Right renal cortex interstitium (tissue), 3 donors: ENCODE data around the gene THRSP. TPM values are rescaled to one million over a fixed set of nuclear protein-coding genes. Genes with fewer than 3 reads are reported as not detected.
"Not testable (repeated sequence)": the region's sequence is repeated elsewhere in the genome, so short reads cannot be mapped to it uniquely, and the experiment has no call there.

Experiments
- DNase-seq, 3 donors: peaks; one replicate each; pipeline ENCODE4 v3.0.0-alpha.2; 2013; ENCODE audit warnings: low read depth in 3 of 3, low spot score in 2 of 3
- polyA plus RNA-seq, 3 donors: library from polyadenylated mRNA; unstranded; fragments of 120-200 nt; gene quantifications; one replicate each; pipeline ENCODE4 v1.2.1, GENCODE V29; 2013; ENCODE audit not compliant: insufficient read length in 3 of 3

The THRSP gene
- polyA plus RNA-seq, 3 donors: 0.18 to 0.40 (median 0.21) TPM

GRCh38 chr11:78085972-78086371, 22.3 kb downstream of the THRSP start:
- no peak for DNase-seq

GRCh38 chr11:78086521-78087074, 22.9 kb downstream of the THRSP start:
- not testable (repeated sequence) for DNase-seq

GRCh38 chr11:78094250-78094649, 30.6 kb downstream of the THRSP start:
- DNase-seq: no peak

- no peak for DNase-seq
Measured at GRCh38 chr11:78097666-78098385, 34.2 kb downstream of the THRSP start.

GRCh38 chr11:78099666-78100065, 36.0 kb downstream of the THRSP start:
- DNase-seq: no peak

- no peak for DNase-seq
Measured at GRCh38 chr11:78100261-78100660, 36.6 kb downstream of the THRSP start.

- no peak for DNase-seq
Measured at GRCh38 chr11:78100676-78101472, 37.2 kb downstream of the THRSP start.

- no peak for DNase-seq
Measured at GRCh38 chr11:78109081-78110015, 45.7 kb downstream of the THRSP start.

GRCh38 chr11:78110351-78110750, 46.7 kb downstream of the THRSP start:
- no peak for DNase-seq

- DNase-seq: no peak
Measured at GRCh38 chr11:78110830-78111229, 47.2 kb downstream of the THRSP start.

- DNase-seq: no peak
Measured at GRCh38 chr11:78111298-78111697, 47.6 kb downstream of the THRSP start.

- no peak for DNase-seq
Measured at GRCh38 chr11:78112582-78113275, 49.1 kb downstream of the THRSP start.

Other genes starting within 250 kb of the THRSP start
- 10 to 100 TPM; 70.5 to 82.8 (median 74.2) TPM for gene RSF1, start 243.1 kb upstream of the THRSP start, polyA plus RNA-seq
- 10 to 100 TPM; 52.0 to 58.2 (median 57.8) TPM for gene AAMDC, start 242.7 kb upstream of the THRSP start, polyA plus RNA-seq
- gene INTS4, start 69.2 kb upstream of the THRSP start, polyA plus RNA-seq: 10 to 100 TPM; 39.3 to 44.7 (median 42.7) TPM
- 10 to 100 TPM; 16.4 to 17.7 (median 16.8) TPM for gene KCTD14, start 40.6 kb upstream of the THRSP start, polyA plus RNA-seq
- gene NDUFC2, start 16.0 kb downstream of the THRSP start, polyA plus RNA-seq: 100 to 1,000 TPM; 136 to 155 (median 148) TPM
- 10 to 100 TPM; 65.9 to 73.6 (median 69.3) TPM for gene ALG8, start 75.8 kb downstream of the THRSP start, polyA plus RNA-seq
- 10 to 100 TPM in 1 of 3 donors, 1 to 10 TPM in 2; 6.9 to 11.5 (median 9.0) TPM for gene KCTD21, start 124.8 kb downstream of the THRSP start, polyA plus RNA-seq
- 1 to 10 TPM; 4.1 to 5.1 (median 4.9) TPM for gene USP35, start 125.1 kb downstream of the THRSP start, polyA plus RNA-seq